Colonic mucosa (tissue), 4 donors: ENCODE results near the gene VAMP3. TPM values are rescaled to one million over a fixed set of nuclear protein-coding genes. Genes with fewer than 3 reads are reported as not detected.

Experiments used
- DNase-seq: peaks from one replicate; pipeline ENCODE4 v3.0.0-alpha.2; 2020
- H3K27ac ChIP-seq: fragments of 200-600 bp; one replicate; pipeline ENCODE4 v1.8.0; 2021
- H3K27me3 ChIP-seq: fragments of 200-600 bp; one replicate; pipeline ENCODE4 v1.8.0; 2021
- H3K36me3 ChIP-seq: fragments of 200-600 bp; one replicate; pipeline ENCODE4 v1.8.0; 2021
- H3K4me1 ChIP-seq: fragments of 200-600 bp; one replicate; pipeline ENCODE4 v1.8.0; 2021; ENCODE audit warnings: mild to moderate bottlenecking
- H3K4me3 ChIP-seq: fragments of 200-600 bp; one replicate; pipeline ENCODE4 v1.8.0; 2021
- H3K9ac ChIP-seq, 2 donors: one replicate each; pipeline ENCODE4 v1.7.0; 2013; ENCODE audit warnings: control low read depth in 2 of 2, low read depth in 2 of 2, low read length in 2 of 2
- H3K9me3 ChIP-seq: fragments of 200-600 bp; one replicate; pipeline ENCODE4 v1.8.0; 2021
- intact Hi-C: fragments of 100-400 bp; cut with DNase I; formaldehyde crosslinking; loops from one replicate; pipeline ENCODE4 v1.14.1; 2022
- total RNA-seq, 2 donors: library from RNA; stranded (reverse); fragmentation: NEBNext Ultra II Directional in 1 of 2; extraction: Animal tissue kit (Norgen Biotek cat#: 25700) in 1 of 2; gene quantifications; one replicate each; pipeline ENCODE4 v1.2.1, GENCODE V29; 2021
- TF ChIP-seq, protein P1 (sequence below): fragments of 200-600 bp; IDR thresholded peaks from one replicate; pipeline ENCODE4 v1.8.0; 2022; ENCODE audit warnings: antibody characterized with exemption, mild to moderate bottlenecking
- donor health status: healthy.
- donor health status: DM: no; HTN: no; CAD: no.
- donor health status: DM: no; HTN: no; CAD: no.

Gene VAMP3
- total RNA-seq, 2 donors from 2014 or later = 73.0 to 108 TPM

DNA sequence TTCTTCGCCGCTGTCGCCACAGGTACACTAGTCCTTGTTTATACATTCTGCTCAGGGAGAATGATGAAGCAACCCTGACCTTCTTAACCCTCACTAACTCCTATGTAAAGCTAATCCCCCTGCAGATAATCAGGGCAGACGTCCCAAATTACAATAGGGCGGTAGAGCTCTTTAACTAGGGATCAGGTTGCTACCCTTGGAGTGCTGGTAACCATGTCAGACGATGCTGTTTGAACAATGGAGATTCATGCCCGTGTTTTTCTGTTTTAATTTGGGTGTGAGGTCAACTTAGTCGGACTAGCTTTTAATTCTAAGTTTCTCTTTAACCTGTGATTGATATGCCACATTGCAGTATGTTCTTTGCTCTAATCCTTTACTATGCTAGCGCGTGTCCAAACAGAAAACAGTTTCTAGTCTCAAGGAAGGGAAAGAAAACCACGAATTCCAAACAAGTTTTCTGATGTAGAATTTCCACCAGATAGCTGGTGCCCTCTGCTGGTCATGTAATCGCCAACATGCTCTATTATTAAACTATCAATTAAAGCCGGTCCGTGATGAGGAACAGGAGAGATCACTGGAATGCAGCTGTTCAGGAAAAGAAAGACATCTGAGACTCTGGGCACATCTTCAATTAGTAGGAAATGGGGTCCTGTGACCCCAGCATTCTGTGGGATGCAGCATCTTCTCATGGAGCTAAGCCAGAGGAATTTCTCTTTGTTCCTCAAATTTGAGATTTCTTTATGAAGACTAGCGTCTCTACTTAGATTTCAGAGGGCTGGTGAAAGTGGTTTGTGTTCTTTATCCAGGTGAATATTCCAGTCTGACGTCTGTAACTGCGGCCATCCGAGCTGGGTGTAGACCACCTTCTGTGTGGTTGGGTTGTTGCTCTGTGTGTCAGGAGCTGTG lies 18.3 kb upstream of the VAMP3 start:
- Histone ChIP-seq H3K27ac (no peak overlapping the region), H3K9me3 (no peaks in the 10 kb centered on the region), H3K9ac (no peak overlapping the region), H3K4me1 (no peaks in the 10 kb centered on the region), H3K36me3 (no peaks in the 10 kb centered on the region), H3K27me3 (no peaks in the 10 kb centered on the region), H3K4me3 (no peak overlapping the region)
- intact Hi-C loops = loop anchor here (2.0 kb wide), 1 partner anchor 86 kb away; no protein-coding TSS in a partner anchor
- TF ChIP-seq, protein P1, sequence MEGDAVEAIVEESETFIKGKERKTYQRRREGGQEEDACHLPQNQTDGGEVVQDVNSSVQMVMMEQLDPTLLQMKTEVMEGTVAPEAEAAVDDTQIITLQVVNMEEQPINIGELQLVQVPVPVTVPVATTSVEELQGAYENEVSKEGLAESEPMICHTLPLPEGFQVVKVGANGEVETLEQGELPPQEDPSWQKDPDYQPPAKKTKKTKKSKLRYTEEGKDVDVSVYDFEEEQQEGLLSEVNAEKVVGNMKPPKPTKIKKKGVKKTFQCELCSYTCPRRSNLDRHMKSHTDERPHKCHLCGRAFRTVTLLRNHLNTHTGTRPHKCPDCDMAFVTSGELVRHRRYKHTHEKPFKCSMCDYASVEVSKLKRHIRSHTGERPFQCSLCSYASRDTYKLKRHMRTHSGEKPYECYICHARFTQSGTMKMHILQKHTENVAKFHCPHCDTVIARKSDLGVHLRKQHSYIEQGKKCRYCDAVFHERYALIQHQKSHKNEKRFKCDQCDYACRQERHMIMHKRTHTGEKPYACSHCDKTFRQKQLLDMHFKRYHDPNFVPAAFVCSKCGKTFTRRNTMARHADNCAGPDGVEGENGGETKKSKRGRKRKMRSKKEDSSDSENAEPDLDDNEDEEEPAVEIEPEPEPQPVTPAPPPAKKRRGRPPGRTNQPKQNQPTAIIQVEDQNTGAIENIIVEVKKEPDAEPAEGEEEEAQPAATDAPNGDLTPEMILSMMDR = peak; percentile 74
- DNase-seq = peak; percentile 65

DNA sequence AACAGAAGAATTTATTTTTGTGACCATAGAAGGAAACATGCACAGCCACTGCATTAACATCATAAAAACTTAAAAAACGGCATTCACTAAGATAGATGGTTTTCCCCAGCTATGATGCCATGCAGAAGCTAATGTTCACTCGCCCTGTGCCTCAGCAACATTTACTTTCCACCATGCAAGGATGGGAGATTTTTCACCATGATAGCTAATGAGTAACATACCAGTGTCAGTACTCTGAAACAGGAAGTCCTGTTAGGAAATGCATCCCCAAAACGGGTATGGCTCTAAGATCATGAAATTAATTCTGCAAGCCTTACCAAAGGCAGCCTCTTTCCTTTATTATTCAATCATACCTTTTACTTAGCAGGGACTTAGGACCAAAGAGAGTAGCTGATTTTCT lies 17.5 kb upstream of the VAMP3 start:
- no peak overlapping the region for H3K27ac ChIP-seq

DNA sequence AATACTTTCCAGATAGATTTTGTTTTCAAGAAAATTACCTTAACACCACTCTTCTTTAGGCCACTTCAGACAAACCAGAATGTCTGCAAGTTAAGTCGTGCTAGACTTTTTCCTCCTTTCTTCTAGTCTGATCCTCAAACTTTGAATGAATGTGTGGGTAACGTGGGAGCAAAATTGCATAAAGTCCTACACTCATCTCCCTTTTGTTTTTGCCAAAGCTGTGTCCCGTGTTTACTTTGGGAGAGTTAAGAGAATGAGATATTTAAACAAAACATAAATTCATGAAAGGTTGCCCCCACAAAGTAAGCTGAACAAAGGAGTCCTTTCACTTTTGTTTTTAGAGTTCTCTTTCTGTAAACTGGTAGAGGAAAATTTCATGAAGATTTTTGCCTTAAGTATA lies 16.9 kb upstream of the VAMP3 start:
- Histone ChIP-seq H3K4me3 (no peak overlapping the region), H3K27me3 (no peaks in the 10 kb centered on the region), H3K9ac (no peak overlapping the region), H3K27ac (no peak overlapping the region), H3K9me3 (no peaks in the 10 kb centered on the region), H3K4me1 (no peaks in the 10 kb centered on the region), H3K36me3 (no peaks in the 10 kb centered on the region)
- DNase-seq = no peak
- TF ChIP-seq, protein P1 = no peak
- intact Hi-C loops = no loop called here

More for the DNA sequence above, 17.5 kb upstream of the VAMP3 start:
- TF ChIP-seq, protein P1 = no peak
- Histone ChIP-seq H3K9ac (no peak overlapping the region), H3K36me3 (no peaks in the 10 kb centered on the region), H3K4me1 (no peaks in the 10 kb centered on the region), H3K4me3 (no peak overlapping the region), H3K9me3 (no peaks in the 10 kb centered on the region), H3K27me3 (no peaks in the 10 kb centered on the region)
- intact Hi-C loops = loop anchor here (2.0 kb wide), 1 partner anchor 87 kb away; no protein-coding TSS in a partner anchor
- DNase-seq = no peak

DNA sequence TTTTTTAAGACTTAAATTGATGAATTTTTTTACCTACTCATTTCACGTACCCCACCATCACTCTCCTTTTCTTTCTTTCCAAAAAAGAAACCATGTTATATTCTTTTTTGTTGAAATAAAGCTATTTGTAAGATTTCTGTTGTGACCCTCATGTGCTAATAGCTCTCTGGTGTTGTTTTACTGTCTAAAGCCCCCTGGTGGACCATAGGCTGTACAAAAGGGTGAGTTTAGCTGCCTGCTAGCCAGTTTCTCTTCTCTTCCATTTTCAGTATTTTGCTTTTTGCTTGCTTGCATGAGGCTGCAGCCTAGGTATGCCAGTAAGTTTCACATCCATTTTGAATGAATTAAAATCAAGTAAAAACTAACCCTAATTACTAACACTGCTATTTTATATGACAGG lies 15.6 kb upstream of the VAMP3 start:
- intact Hi-C loops = loop anchor here (5.0 kb wide), 1 partner anchor 147 kb away; no protein-coding TSS in a partner anchor
- no peak overlapping the region for H3K27ac ChIP-seq
- H3K9ac ChIP-seq = no peak overlapping the region
- no peak for DNase-seq
- H3K4me3 ChIP-seq = no peak overlapping the region
- TF ChIP-seq, protein P1 = no peak
- no peaks in the 10 kb centered on the region for H3K9me3 ChIP-seq
- H3K27me3 ChIP-seq = no peaks in the 10 kb centered on the region
- no peaks in the 10 kb centered on the region for H3K4me1 ChIP-seq
- no peaks in the 10 kb centered on the region for H3K36me3 ChIP-seq

DNA sequence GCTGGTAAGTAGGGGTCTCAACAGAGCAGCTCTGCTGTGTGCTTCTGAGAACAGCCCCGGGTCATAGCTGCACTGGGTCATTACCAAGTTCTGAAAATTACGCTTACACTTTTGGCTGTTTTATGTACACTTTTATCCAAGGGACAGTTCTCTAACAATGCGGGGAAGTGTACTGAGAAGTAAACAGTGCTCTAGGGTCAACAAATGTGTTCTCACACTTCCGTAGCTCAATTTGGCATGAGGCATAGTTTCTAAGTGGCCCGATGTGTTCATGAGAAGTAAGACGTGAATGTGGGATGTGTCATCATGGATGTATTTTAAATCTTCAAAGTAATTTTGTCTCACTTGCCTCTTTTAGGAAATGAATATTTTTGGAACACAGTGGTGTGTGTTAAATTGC lies 10.9 kb upstream of the VAMP3 start:
- intact Hi-C loops = no loop called here
- H3K9me3 ChIP-seq = no peaks in the 10 kb centered on the region
- H3K27ac ChIP-seq = no peak overlapping the region
- no peak overlapping the region for H3K9ac ChIP-seq
- no peaks in the 10 kb centered on the region for H3K36me3 ChIP-seq
- H3K4me3 ChIP-seq = no peak overlapping the region
- H3K4me1 ChIP-seq = no peaks in the 10 kb centered on the region
- no peaks in the 10 kb centered on the region for H3K27me3 ChIP-seq
- DNase-seq = no peak
- TF ChIP-seq, protein P1 = no peak
